OCI-LY1 (cell line): ENCODE measurements around the gene CSH2.

Source experiments
- CTCF ChIP-seq: fragments of 200-600 bp; sonication (generic), shearing (Covaris generic); IDR thresholded peaks from 2 replicates; pipeline ENCODE4 v1.5.1; 2017; ENCODE audit warnings: mild to moderate bottlenecking, antibody characterized with exemption, low read length, moderate library complexity, mixed read lengths
- EZH2 ChIP-seq: fragments of 200-600 bp; sonication (generic), shearing (Covaris generic); IDR thresholded peaks from 2 replicates; pipeline ENCODE4 v1.8.0; 2017; ENCODE audit warnings: borderline replicate concordance, mixed run types, mild to moderate bottlenecking, antibody characterized with exemption, low read length, moderate library complexity, mixed read lengths

- TF ChIP-seq EZH2, result no peak
- no peak for TF ChIP-seq CTCF
Observed at GRCh38 chr17:63845509-63845908, 28.0 kb downstream of the CSH2 start.
